Measurements from ENCODE around the gene PACS2.
A peak's percentile ranks its signal among the peaks of the same experiment; 100 is the strongest.

Gene PACS2

DNA sequence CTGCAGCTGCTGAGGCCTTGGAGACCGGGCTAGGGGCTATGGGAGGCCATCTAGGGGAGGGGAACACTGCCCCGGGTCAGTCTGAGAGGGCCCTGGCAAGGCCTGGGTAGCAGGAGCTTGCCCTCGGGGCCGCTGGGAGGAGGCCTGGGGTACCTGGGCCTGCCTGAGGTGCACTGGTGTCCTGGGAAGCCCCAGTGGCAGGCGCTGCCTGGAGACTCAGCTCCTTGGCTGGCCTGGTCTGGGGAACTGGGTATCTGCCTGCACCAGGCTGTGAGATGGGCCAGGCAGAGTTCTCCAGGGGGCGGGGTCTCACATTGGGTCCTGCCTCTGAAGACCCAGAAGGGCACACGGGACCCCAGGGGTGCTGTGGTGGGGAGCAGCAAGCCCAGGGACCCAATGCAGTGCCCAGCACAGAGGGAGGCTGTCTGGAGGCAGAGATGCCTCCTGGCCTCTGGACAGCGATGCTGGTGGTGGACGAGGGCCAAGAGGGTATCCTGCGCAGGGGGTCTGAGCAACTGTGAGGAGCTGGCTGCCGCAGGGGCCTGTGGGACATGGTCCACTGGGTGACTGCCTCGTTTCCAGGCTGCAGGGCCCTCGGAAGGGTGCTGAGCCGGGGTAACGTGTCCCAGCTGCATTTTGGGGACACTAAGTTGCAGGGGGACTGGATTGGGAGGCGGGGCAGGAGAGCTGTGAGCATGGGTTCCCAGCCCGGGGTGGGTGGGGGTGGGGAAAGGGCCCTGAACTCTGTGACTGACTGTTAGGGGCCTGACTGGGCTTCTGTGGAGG is 97.6 kb downstream of the PACS2 start:
- no peak for DNase-seq

DNA sequence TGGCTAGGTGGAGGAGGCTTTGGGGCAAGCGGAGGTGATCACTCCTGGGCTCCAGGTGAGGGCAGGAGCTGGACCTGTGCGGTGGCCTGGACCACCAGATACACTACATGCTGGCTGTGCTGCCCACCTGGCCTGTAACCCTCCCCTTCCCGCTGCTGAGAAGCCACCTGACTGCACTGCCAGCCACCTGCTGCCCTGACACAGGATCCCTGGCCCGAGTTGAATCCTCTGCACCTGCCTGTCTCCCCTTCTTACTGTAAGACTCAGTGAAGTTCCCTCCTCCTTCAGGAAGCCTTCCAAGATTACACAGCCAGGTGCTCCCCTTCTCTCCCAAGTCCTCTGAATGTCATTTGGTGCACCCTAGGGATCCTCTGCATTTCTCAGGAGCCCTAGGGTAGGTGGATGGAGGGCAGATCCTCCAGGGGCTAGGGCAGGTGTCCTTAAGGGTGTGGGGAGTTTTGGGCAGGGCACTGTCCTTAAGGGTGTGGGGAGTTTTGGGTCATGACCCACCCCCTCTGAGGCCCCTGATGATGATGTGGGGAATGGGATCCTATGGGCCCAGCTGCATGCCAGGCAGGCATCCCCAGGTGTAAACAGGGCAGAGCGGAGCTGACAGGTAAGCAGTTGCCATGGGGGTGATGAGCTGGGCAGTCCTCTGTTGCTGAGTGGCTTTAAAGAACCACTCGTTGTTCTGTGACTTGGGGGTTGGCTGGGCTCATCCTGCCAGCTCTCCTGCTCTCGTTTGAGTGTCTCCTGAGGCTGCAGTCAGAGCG is 98.4 kb downstream of the PACS2 start:
- DNase-seq = no peak

DNA sequence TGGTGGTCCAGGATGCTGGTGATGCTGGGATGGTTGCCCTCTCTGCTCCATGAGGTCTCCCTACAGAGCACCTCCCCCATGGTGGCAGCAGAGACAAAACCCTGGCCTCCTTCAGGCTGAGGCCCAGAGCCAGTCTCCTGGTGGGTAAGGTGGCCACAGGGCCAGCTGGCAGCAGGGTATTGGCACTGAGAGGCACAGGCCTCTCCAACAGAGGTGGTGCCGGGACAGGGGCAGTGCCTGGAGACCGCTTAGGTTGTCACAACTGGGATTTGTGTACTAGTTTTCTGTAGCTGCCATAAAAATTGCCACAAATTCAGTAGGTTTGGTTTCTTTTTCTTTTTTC is 99.0 kb downstream of the PACS2 start:
- DNase-seq = no peak

DNA sequence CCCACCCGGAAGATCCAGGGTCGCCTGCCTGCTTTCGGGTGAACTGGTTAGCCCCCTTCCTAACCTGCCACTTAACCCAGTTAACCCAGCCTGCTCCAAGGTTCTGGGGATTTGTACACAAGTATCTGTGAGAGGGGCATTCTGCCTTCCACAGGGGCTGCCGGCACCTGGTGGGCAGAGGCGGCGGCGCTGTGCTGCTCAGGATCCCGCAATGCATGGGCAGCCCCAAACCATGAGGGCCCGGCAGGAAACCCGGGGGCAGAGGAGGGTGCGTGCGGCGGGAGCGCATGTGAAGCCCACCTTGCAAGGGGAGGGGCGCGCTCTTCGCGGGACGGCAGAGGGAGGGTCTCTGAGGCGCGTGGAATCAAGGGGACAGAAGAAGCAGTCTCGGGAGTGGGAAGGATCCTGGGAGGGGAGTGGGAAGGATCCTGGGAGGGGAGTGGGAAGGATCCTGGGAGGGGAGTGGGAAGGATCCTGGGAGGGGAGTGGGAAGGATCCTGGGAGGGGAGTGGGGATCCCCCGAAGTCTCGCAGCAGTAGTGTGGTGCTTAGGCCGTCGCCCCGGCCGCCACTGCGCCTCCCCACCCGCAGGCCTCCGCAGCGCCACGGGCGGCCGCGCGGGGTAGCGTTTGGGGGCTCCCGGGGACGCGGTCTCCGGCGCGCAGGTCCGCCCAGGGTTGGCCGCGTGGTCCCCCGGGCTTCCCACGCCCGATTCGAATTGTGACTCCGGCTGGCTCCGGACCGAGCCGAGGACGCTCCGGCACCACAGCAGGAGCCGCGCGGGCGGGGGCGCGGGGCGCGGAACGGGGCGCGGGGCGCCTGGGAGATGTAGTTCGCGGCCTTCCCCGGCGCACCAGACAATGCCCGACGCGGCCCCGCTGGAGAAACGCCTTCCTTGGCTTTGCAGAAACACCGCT is 100.2 kb downstream of the PACS2 start:
- peak; percentile 39 to 61 for DNase-seq

DNA sequence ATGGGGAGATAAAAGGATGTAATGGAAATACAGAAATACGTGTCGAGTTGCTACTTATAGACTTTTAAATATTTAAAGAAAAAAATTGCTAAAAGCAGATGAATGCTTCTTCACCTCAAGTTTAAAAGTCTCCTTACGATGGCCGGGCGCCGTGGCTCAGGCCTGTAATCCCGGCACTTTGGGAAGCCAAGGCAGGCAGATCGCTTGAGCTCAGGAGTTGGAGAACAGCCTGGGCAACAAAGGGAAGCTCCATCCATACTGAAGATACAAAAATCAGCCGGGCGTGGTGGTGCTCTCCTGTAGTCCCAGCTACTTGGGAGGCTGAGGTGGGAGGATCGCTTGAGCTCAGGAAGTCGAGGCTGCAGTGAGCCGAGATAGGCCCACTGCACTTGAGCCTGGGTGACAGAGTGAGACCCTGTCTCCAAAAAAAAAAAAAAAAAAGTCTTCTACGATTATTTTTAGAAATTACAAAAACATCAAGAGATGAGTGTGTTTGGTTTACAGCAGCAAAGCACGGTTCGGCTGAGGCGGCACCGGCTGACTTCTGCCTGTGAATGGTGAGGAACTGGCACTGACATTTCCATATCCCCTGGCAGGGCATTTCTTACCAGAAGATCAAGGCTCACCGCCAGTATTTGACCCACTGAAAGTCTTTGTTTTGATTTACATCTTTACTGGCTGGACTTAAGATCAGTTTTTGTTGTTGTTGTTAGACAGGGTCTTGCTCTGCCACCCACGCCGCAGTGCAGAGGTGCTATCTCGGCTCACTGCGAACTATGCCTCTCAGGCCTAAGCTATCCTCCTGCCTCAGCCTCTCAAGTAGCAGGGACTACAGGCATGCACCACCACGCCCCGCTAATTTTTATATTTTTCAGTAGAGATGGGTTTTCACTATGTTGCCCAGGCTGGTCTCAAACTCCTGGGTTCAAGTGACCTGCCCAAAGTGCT is 101.2 kb downstream of the PACS2 start:
- no peak for DNase-seq

DNA sequence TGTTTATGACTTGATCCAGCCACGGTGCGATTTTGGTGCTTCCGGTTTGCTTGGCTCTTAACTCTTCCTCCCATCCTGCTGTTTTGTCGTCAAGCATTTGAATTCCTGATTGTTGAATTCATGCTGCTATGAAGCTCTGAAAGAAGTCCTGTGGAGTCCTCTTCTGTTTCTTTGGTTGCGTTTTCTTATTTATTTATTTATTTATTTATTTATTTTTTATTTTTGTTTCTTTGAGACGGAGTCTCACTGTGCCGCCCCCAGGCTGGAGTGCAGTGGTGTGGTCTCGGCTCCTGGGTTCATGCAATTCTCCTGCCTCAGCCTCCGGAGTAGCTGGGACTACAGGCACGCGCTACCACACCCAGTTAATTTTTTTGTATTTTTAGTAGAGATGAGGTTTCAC is 102.1 kb downstream of the PACS2 start:
- no peak for DNase-seq

DNA sequence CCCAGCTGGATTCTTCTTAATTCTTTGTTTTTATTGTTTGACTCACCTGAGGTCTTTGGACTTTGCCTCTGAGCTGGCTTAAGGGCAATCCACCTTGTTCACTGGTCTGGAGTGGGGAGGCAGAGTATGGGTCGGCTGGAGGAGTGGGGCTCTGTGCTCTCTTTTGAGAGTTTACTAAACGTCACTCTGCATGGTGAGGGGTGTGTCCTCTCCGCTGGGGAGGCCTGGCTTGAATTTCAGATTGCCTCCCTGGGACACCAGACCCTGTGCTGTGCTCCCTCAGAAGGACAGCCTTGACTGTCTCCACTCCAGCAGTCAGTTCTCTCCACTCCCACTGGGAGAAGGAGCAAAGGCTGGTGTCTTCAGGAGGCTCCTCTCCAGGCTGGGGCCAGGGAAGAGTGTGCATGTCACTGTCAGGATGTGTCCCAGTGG is 103.2 kb downstream of the PACS2 start:
- no peak for DNase-seq

DNA sequence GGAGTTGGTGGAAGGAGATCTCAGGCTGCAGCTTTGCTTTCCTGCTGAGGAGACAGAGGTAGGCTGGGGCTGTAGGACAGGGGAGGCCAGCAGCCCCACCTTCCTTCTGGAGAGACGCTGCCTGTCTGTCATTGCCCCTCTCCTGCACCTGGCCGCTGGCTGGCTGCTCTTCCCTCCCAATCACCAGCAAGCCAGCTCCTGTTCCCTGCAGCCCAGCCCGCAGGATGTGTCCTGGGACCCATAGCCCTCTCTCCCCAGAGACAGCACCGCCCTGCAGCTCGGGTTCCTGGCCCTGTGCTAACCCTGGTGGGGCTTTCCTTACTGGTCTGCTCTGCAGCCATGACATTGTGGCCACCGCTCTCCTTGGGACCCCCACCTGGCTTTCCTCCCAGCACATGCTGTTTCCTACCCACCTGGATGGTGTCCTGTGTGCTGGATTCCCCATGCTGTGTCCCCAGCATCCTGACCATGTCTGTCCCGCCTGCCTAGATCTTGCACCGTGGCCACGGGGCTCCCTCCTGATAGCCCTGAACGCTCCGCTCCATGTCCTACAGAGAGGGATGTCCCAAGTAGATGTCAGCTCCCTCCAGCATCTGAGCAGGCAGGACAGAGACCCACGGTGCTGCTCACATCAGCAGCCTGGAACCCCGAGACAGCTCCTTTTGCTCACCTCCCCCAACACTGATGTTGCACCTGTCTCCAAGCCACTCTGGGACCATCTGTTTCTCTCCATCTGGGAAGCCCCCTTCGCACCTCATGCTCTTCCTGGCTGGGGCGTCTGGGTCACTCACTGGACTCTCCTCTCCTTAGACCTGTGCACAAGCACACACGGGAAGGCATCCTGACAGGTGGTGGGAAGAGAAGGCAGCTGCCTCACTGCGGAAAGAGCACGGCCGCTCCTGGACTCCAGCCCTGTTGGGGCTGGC is 104.0 kb downstream of the PACS2 start:
- no peak for DNase-seq

DNA sequence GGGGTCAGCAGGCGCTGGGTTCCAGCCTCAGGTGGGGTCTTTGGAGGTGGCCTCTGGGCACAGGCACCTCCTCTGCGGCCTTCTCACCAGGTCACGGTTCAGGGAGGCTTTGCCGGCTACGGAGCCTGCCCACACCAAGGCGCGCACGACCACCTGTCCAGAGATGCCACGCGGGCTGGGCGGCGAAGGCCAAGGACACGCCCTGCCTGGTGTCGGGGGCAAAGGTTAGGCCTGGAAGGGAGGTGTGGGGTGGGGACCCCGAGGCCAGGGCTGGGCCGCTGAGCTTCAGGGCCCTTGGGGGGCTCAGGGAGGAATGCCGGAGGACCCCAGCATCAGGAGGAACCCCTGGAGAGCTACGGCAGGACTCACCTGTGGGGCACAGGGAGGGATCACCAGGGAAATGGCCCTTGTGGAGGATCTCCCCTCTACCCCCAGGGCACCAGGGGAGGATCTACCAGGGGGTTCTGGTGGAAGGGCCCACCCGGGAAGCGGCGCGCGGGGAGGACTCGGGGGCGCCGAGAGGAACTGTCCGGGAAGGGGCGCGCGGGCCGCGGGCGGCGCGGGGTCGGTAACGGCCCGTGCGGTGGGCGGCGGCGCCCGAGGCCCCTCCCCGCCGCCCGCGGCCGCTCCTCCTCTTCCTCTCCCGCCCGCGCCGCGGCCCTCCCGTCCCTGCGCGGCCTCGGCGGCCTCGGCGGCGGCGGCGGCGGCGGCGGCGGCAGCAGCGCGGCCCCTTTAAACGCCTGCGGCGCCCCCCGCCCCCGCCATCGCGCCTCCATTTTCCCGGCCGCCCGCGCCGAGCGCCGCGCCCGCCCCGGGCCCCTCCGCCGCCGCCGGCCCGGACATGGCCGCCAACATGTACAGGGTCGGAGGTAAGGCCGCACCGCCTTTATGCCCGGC is 104.9 kb downstream of the PACS2 start, which contains the start of gene MTA1:
Gene MTA1 (plus strand): TSS at position 633 of the 897 bp plus-strand sequence. CDS start 209 bp downstream, at position 842.
- peak; percentile 18 to 27 for DNase-seq

DNA sequence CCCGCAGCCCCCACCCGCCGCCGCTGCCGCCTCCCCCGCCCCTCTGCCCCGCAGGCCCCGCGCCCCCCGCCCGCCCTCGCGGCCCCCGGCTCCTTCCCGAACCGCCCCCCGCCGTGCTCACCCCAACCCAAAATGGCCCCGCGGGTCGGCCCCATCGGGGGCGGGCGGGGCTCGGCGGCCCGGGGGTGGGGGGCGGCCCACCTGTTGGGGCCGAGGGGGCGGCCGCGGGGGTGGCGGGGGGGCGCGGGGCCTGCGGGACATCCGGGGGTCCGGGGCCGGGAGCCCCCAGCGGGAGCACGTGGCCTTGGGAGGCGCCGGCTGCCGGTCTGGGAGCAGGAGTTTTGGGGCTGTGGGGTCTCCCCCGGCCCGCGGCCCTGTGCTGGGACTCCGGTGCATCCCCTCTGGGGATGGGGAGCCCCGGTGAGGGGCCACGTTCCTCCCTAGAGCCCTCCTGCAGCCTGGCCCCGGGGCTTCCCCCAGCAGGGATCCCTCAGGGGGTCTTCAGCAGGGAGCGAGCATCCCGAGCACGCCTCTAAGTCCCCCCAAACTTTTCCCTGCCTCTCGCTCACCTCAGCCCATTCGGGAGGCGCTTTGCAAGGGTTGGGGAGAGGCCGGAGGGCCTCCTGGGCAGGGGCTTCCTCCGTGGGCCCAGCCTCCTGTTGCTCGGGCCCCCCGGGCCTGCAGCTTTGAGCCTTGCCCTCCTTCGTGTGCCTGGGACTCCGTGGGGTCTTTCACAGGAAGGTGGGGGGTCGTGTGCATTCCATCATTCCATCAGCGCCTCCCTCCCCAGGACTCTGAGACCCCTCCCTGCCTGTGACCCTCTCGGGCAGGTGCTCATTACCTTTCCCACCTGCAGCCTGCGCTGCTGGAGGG is 105.8 kb downstream of the PACS2 start:
- DNase-seq = no peak

DNA sequence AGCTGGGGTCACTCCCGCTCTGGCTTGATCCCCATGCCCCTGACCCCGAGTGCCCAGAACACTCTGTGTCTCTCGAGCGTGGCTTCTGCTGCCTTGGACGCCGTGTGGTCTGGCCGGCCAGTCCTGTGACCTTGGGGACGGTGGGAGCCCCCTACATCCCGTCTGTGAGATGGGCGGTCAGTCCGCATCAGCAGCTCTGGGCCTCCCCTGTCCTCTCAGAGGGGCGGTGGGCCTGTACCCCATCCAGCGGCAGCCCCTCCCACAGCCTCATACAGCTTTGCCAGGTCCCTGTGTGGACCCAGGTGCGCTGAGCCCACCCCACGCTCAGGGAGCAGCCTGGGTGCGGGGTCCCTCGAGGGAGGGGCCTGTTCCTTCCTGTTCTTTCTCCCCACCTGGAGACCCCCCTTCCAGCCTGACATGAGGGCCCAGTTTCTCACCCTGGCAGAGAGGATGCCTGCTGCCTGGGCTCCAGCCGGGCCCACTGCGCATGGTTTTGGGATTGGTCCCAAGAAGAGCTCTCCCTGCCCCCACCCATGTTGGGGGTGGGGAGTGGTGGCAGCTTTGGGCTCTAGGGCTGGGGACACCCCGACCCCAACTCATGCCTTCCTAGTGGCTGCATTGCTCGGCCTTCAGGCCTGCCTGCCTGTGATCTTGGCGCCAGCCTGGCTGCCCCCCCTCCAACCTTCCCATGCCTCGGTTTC is 106.6 kb downstream of the PACS2 start:
- no peak for DNase-seq

DNA sequence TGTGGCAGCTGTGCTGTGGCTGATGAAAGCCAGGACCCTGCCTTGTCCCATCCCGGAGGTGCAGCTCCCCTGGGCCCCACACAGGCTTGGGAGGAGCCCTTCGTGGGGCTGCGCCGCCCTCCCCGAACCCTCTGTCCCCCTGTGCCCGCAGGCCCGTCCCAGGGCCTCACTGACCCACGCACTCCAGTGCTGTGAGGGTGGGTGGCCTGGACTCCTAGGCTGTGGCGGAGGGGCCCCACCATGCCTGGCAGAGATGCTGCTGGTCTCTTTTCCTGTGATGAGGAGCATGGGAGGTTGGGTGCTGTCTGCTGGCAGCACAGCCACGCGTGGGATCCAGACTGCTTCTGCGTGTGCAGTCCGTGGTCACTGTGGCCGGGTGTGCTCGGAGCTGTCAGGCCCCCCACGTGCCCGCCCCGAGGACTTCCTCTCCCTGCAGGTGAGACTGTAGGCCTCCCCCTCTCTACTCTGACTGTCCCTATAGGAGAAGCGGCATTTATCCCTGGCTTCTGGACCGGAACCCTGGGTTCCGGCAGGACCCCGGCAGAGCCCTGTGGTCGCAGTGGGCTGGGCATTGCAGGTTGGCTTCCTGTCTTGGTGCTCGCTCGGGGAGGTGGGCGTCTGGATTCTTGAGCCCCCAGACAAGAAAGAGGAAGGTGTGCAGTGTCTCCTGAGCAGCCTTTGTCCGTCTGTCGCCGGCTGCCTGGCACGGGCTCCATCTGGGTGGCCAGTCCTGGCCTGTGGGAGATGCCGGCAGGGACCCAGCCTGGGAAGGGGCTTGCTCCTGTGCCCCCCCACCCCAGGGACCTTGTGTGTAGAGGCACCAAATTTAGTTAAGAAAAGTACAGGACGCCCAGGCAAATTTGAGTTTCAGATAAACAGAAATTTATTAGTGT is 107.4 kb downstream of the PACS2 start:
- no peak for DNase-seq

DNA sequence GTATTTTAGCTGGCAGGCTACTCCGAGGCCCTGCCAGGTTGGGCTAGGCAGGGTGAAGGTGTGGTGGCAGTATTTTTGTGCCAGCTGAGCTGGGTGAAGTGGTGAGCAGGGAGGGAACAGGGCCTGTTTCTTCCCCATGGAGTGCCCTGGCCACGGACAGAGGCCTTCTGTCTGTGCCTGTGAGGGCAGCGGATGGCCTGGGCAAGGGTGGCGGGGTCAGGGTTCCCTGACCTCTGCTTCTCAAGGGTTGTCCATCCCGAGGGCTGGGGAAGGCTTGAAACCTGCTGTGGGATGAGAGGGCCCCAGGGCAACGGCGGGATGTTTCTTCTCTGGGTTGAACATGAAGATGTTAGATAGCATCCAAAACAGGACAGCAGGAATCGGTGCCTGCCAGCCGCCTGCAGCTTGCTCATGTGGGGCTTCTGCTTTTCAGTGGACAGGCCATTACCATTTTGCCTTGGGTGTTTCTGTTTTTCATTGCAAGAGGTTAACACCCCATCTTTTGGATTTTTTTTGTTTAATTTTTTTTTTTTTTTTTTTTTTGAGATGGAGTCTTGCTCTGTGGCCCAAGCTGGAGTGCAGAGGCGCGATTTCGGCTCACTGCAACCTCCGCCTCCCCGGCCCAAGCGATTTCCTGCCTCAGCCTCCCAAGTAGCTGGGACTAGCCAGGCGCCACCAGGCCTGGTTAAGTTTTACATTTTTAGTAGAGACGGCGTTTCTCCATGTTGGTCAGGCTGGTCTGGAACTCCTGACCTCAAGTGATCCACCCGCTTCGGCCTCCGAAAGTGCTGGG is 108.3 kb downstream of the PACS2 start:
- no peak for DNase-seq

DNA sequence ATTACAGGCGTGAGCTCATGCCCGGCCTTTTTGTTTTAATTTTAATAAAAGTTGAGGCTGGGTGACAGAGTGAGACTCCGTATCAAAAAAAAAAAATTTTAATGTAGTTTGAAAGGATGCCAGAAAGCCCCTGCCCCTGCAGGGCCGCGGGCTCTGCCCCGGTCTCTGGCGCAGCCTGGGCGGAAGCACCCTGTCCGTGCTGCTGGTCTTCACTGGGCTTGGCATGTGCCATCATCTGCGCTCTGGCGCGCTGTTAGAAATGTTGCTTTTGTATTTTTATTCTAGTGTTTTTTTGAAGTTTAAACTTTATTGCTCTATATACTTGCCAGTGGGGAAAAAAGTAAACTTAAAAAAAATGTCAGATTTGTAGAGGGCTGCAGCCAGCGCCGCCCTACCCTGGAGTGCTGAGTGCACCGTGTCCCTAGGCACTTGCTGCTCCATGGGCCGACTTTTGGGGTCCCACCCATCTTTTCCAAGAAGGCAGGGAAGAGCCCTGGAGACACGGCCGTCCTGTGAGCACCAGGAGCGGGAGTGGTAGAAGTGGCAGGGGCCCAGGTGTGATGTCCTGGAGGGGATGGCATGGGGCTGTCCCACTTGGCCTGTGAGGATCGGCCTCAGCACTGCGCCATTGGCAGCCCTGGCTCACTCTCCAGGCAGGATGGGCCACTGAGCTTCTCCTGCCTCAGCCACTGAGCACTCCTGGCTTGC is 109.1 kb downstream of the PACS2 start:
- DNase-seq = no peak

DNA sequence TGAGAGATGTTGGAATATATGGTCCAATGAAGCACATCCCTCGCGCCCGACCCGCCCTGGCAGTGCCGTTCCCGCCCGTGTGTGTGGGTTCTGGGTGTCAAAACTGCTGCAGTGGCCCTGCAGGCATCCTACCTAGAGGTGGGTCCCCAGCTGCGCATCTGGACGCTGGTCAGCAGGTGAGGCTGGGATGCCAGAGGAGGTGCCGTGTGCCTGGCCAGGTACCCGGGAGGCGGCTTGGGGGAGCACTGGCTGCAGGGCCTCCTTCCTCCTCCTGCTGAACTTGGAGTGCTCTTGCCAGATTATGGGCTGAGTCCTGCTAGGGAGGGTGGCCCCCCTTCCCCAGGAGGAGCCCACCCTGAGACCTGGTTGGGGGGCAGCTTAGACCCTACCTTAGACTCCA is 110.3 kb downstream of the PACS2 start:
- DNase-seq = no peak

Measured in inflammatory macrophage treated with lipopolysaccharide for 1 hour (primary cell).